ENCODE results near the gene CCDC8. TPM values are rescaled to one million over a fixed set of nuclear protein-coding genes. Genes with fewer than 3 reads are reported as not detected.

The CCDC8 gene
- total and polyA plus RNA-seq, 9 of the 15 experiments (the other 6 are each of a cell fraction or from before 2014, with no cell fraction given): 0.68 to 30.8 (median 15.6) TPM

GRCh38 chr19:46365561-46365960 is 47.8 kb downstream of the CCDC8 start (continued):
- TF ChIP-seq ZNF77 (CRISPR knock-in tag; IDR thresholded peaks at IDR 0.05): no peak
- TF ChIP-seq TAF9B (IDR thresholded peaks at IDR 0.05; ENCODE audit: partially characterized antibody): no peak
- no peak for TF ChIP-seq ZNF239 (CRISPR knock-in tag; IDR thresholded peaks at IDR 0.05)
- TF ChIP-seq HSF4 (CRISPR knock-in tag; IDR thresholded peaks at IDR 0.05; ENCODE audit: borderline replicate concordance): no peak
- no peak for TF ChIP-seq MEF2A (IDR thresholded peaks at IDR 0.05; ENCODE audit: control insufficient read depth, low read depth, low read length)

- 96% methylated on average over 2 of the region's 2 CpGs for WGBS (ENCODE audit: insufficient coverage, low coverage, missing lambda C conversion rate)
- Histone ChIP-seq H3K4me2 (ENCODE audit: insufficient read depth, low read length) (no peak overlapping the region), H3K27me3 (ENCODE audit: control insufficient read depth in 2 of 2, insufficient read depth in 2 of 2, low read length in 2 of 2) (no peaks in the 10 kb centered on the region), H2AFZ (ENCODE audit: low read depth, low read length) (no peak overlapping the region), H3K4me3 (no peak overlapping the region), H3K36me3 (ENCODE audit: control insufficient read depth, insufficient read depth, low read length) (peaks cover 67% of the 10 kb centered on the region), H4K20me1 (replicated peaks; ENCODE audit: control insufficient read depth, insufficient read depth, low read length) (no peaks in the 10 kb centered on the region), H3K9ac (ENCODE audit: insufficient read depth in 1 of 2, low read depth in 2 of 2, low read length in 2 of 2) (no peak overlapping the region), H3K9me3 (replicated peaks; ENCODE audit: control insufficient read depth, insufficient read depth, low read depth, low read length) (no peaks in the 10 kb centered on the region), H3K79me2 (ENCODE audit: control insufficient read depth, insufficient read depth, low read length) (peaks cover 44% of the 10 kb centered on the region), H3K27ac (ENCODE audit: extremely low read depth, low read depth, low read length) (no peak overlapping the region), H3K4me1 (replicated peaks in 1 of 2; ENCODE audit: control insufficient read depth in 2 of 2, insufficient read depth in 2 of 2, low read length in 2 of 2) (no peaks in the 10 kb centered on the region), H3K9me1 (ENCODE audit: control insufficient read depth, insufficient read depth, low read length) (no peaks in the 10 kb centered on the region)
- DNase-seq (ENCODE audit: extremely low read depth in 1 of 4, low spot score in 3 of 4): no peak
- FAIRE-seq: no peak
- in situ Hi-C loops (cut with MboI) (no loop called here), intact Hi-C loops (cut with micrococcal nuclease) (no loop called here)
- POLR2A ChIA-PET: interaction anchor here (0.6 to 2.4 kb wide), 3 partner anchors 9 to 81 kb away, joined by 3 to 10 read pairs (median 5); partner anchors contain the start of gene PPP5C
- no peak for ATAC-seq
- BruUV-seq (replicated peaks): no TSS peak
- CTCF ChIA-PET (ENCODE audit: low intra/inter-chr PET ratio): no interaction called here
- no peak for TF ChIP-seq ILK (tag; IDR thresholded peaks at IDR 0.05; ENCODE audit: borderline replicate concordance, low read depth)
Measured at GRCh38 chr19:46364359-46364758, 49.0 kb downstream of the CCDC8 start.
